ENCODE results near the gene LIME1. TPM values are rescaled to one million over a fixed set of nuclear protein-coding genes. Genes with fewer than 3 reads are reported as not detected.
"Not testable (repeated sequence)": the region's sequence is repeated elsewhere in the genome, so short reads cannot be mapped to it uniquely, and the experiment has no call there.

LIME1 gene
- total RNA-seq, 1 donor from 2014 or later, result 16.6 TPM

GRCh38 chr20:63711085-63711645, 25.3 kb upstream of the LIME1 start:
- H3K4me3 Mint-ChIP-seq (ENCODE audit: unreplicated experiment), result no peak overlapping the region
- H3K36me3 Mint-ChIP-seq (ENCODE audit: unreplicated experiment), result peaks cover 22% of the 10 kb centered on the region
- H3K27ac Mint-ChIP-seq (ENCODE audit: unreplicated experiment), result no peak overlapping the region
- DNase-seq, result no peak
- peaks cover 6% of the 10 kb centered on the region for H3K27me3 Mint-ChIP-seq (ENCODE audit: unreplicated experiment)
- no peak for TF ChIP-seq CTCF (IDR thresholded peaks at IDR 0.05; ENCODE audit: partially characterized antibody, unreplicated experiment)
- peaks cover 5% of the 10 kb centered on the region for H3K9me3 Mint-ChIP-seq (ENCODE audit: unreplicated experiment)
- peaks cover 16% of the 10 kb centered on the region for H3K4me1 Mint-ChIP-seq (ENCODE audit: low read depth, unreplicated experiment)

GRCh38 chr20:63712191-63712590, 24.3 kb upstream of the LIME1 start:
- peaks cover 11% of the 10 kb centered on the region for H3K4me1 Mint-ChIP-seq (ENCODE audit: low read depth, unreplicated experiment)
- peaks cover 1% of the 10 kb centered on the region for H3K27me3 Mint-ChIP-seq (ENCODE audit: unreplicated experiment)
- no peak for TF ChIP-seq CTCF (IDR thresholded peaks at IDR 0.05; ENCODE audit: partially characterized antibody, unreplicated experiment)
- peaks cover 24% of the 10 kb centered on the region for H3K36me3 Mint-ChIP-seq (ENCODE audit: unreplicated experiment)
- DNase-seq, result no peak
- H3K27ac Mint-ChIP-seq (ENCODE audit: unreplicated experiment), result no peak overlapping the region
- peaks cover 3% of the 10 kb centered on the region for H3K9me3 Mint-ChIP-seq (ENCODE audit: unreplicated experiment)
- no peak overlapping the region for H3K4me3 Mint-ChIP-seq (ENCODE audit: unreplicated experiment)

- no peak overlapping the region for H3K27ac Mint-ChIP-seq (ENCODE audit: unreplicated experiment)
These were observed 21.6 kb upstream of the LIME1 start for GRCh38 chr20:63714858-63715257.

GRCh38 chr20:63718996-63719395, 17.5 kb upstream of the LIME1 start:
- peaks cover 2% of the 10 kb centered on the region for H3K27me3 Mint-ChIP-seq (ENCODE audit: unreplicated experiment)
- H3K36me3 Mint-ChIP-seq (ENCODE audit: unreplicated experiment), result peaks cover 16% of the 10 kb centered on the region
- TF ChIP-seq CTCF (IDR thresholded peaks at IDR 0.05; ENCODE audit: partially characterized antibody, unreplicated experiment), result no peak

More at GRCh38 chr20:63714858-63715257, 21.6 kb upstream of the LIME1 start:
- H3K4me1 Mint-ChIP-seq (ENCODE audit: low read depth, unreplicated experiment), result peaks cover 5% of the 10 kb centered on the region
- H3K9me3 Mint-ChIP-seq (ENCODE audit: unreplicated experiment), result peaks cover 3% of the 10 kb centered on the region
- no peak overlapping the region for H3K4me3 Mint-ChIP-seq (ENCODE audit: unreplicated experiment)
- no peak for TF ChIP-seq CTCF (IDR thresholded peaks at IDR 0.05; ENCODE audit: partially characterized antibody, unreplicated experiment)
- peaks cover 2% of the 10 kb centered on the region for H3K27me3 Mint-ChIP-seq (ENCODE audit: unreplicated experiment)
- H3K36me3 Mint-ChIP-seq (ENCODE audit: unreplicated experiment), result peaks cover 32% of the 10 kb centered on the region
- no peak for DNase-seq

GRCh38 chr20:63722967-63723622, 13.4 kb upstream of the LIME1 start:
- H3K9me3 Mint-ChIP-seq (ENCODE audit: unreplicated experiment); DNase-seq; H3K4me3 Mint-ChIP-seq (ENCODE audit: unreplicated experiment); H3K27me3 Mint-ChIP-seq (ENCODE audit: unreplicated experiment); H3K27ac Mint-ChIP-seq (ENCODE audit: unreplicated experiment); H3K4me1 Mint-ChIP-seq (ENCODE audit: low read depth, unreplicated experiment): not testable (repeated sequence)
- peaks cover 14% of the 10 kb centered on the region for H3K36me3 Mint-ChIP-seq (ENCODE audit: unreplicated experiment)

More at GRCh38 chr20:63718996-63719395, 17.5 kb upstream of the LIME1 start:
- H3K27ac Mint-ChIP-seq (ENCODE audit: unreplicated experiment), result no peak overlapping the region
- H3K4me1 Mint-ChIP-seq (ENCODE audit: low read depth, unreplicated experiment), result no peaks in the 10 kb centered on the region
- peaks cover 4% of the 10 kb centered on the region for H3K9me3 Mint-ChIP-seq (ENCODE audit: unreplicated experiment)
- no peak overlapping the region for H3K4me3 Mint-ChIP-seq (ENCODE audit: unreplicated experiment)
- DNase-seq, result no peak

GRCh38 chr20:63730189-63730733, 6.2 kb upstream of the LIME1 start:
- H3K27me3 Mint-ChIP-seq (ENCODE audit: unreplicated experiment); H3K27ac Mint-ChIP-seq (ENCODE audit: unreplicated experiment): not testable (repeated sequence)

More at GRCh38 chr20:63730189-63730733, 6.2 kb upstream of the LIME1 start:
- H3K4me1 Mint-ChIP-seq (ENCODE audit: low read depth, unreplicated experiment); H3K9me3 Mint-ChIP-seq (ENCODE audit: unreplicated experiment); DNase-seq; H3K36me3 Mint-ChIP-seq (ENCODE audit: unreplicated experiment); H3K4me3 Mint-ChIP-seq (ENCODE audit: unreplicated experiment): not testable (repeated sequence)
